Measurements from ENCODE around the gene FAM149B1. TPM values are rescaled to one million over a fixed set of nuclear protein-coding genes. Genes with fewer than 3 reads are reported as not detected.

The FAM149B1 gene
- total RNA-seq, 1 experiment from 2014 or later: 17.5 TPM

DNA sequence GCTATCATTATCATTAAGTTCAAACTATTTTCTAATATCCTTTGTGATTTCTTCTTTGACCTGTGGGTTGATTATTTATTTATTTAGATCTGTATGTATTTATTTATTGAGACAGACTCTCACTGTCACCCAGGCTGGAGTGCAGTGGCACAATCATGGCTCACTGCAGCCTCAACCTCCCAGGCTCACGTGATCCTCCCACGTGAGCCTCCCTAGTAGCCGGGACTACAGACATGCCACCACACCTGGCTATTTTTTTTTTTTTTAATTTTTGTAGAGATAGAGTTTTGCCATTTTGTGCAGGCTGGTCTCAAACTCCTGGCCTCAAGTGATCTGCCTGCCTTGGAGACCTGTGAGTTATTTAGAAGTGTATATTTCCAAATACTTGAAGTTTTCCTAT lies 113.2 kb downstream of the FAM149B1 start:
- intact Hi-C loops (cut with micrococcal nuclease): no loop called here
- Histone ChIP-seq H3K36me3 (ENCODE audit: control insufficient read depth in 1 of 2, insufficient read depth in 2 of 2, low read length in 2 of 2) (no peaks in the 10 kb centered on the region), H3K9me2 (ENCODE audit: insufficient read depth) (no peaks in the 10 kb centered on the region), H3K27me3 (ENCODE audit: insufficient read depth, low read length) (no peaks in the 10 kb centered on the region), H3K4me2 (ENCODE audit: low read length) (no peak overlapping the region), H3K9ac (ENCODE audit: low read length) (no peak overlapping the region), H4K20me1 (ENCODE audit: insufficient read depth) (no peaks in the 10 kb centered on the region), H3K9me3 (ENCODE audit: control insufficient read depth in 1 of 2, insufficient read depth in 1 of 2, low read depth in 1 of 2, low read length in 2 of 2) (no peaks in the 10 kb centered on the region), H3K4me1 (ENCODE audit: control insufficient read depth in 1 of 2, insufficient read depth in 2 of 2, low read length in 2 of 2) (no peaks in the 10 kb centered on the region), H3K4me3 (replicated peaks in 1 of 2; ENCODE audit: low read depth in 1 of 2, low read length in 2 of 2) (no peak overlapping the region), H3K79me2 (ENCODE audit: insufficient read depth, low read length) (no peaks in the 10 kb centered on the region), H3K27ac (ENCODE audit: low read depth, low read length) (no peak overlapping the region), H2AFZ (ENCODE audit: low read depth, low read length, poor library complexity, severe bottlenecking) (no peak overlapping the region)
- no peak for ATAC-seq
- DNase-seq (ENCODE audit: low read depth, low spot score): no peak
- CTCF ChIA-PET: no interaction called here
- POLR2A ChIA-PET: no interaction called here
- BruUV-seq (replicated peaks): no TSS peak
- no peak for TF ChIP-seq CBX3 (IDR thresholded peaks at IDR 0.05; ENCODE audit: low read depth)
- TF ChIP-seq ELF1 (IDR thresholded peaks at IDR 0.05; ENCODE audit: borderline replicate concordance, low read depth): no peak
- no peak for TF ChIP-seq EZH2phosphoT487 (IDR thresholded peaks at IDR 0.05; ENCODE audit: borderline replicate concordance)
- no peak for TF ChIP-seq YY1 (IDR thresholded peaks at IDR 0.05; ENCODE audit: extremely low read depth, insufficient replicate concordance, low read depth, low read length)
- no peak for TF ChIP-seq FOSL1 (IDR thresholded peaks at IDR 0.05; ENCODE audit: low read depth)
- TF ChIP-seq POLR2AphosphoS5 (IDR thresholded peaks at IDR 0.05; ENCODE audit: low read depth, low read length): no peak
- RAD21 ChIA-PET (ENCODE audit: low non-redundant PET in 1 of 2, low total read pairs in 2 of 2, uncharacterized antibody in 2 of 2, unreplicated experiment in 2 of 2): no interaction called here

DNA sequence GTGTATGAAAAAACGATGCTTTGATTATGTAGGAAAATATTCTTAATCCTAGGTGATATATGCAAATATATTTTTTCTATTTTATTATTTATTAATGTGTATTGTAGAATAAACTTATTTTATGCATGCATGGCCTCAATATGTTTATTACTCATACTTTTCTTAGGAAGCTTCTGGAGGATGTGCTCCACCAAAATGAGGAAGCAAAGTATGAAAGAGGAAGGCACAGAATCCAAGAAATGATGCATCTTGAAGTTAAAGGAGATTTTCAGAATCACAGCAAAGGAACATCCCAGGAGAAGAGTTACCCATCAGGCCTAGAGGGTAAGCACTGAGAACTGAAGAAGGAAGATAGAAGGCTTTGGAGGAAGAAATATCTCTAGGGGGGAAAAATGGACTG lies 119.5 kb downstream of the FAM149B1 start:
- Histone ChIP-seq H4K20me1 (ENCODE audit: insufficient read depth) (no peaks in the 10 kb centered on the region), H3K4me2 (ENCODE audit: low read length) (no peak overlapping the region), H3K79me2 (ENCODE audit: insufficient read depth, low read length) (no peaks in the 10 kb centered on the region), H2AFZ (ENCODE audit: low read depth, low read length, poor library complexity, severe bottlenecking) (no peak overlapping the region), H3K4me3 (replicated peaks in 1 of 2; ENCODE audit: low read depth in 1 of 2, low read length in 2 of 2) (no peak overlapping the region), H3K36me3 (ENCODE audit: control insufficient read depth in 1 of 2, insufficient read depth in 2 of 2, low read length in 2 of 2) (0 out of 4 replicates have a peak, but pooled peaks cover 0 to 5% of the 10 kb centered on the region in 2 experiments), H3K9me2 (ENCODE audit: insufficient read depth) (no peaks in the 10 kb centered on the region), H3K4me1 (ENCODE audit: control insufficient read depth in 1 of 2, insufficient read depth in 2 of 2, low read length in 2 of 2) (no peaks in the 10 kb centered on the region), H3K27ac (ENCODE audit: low read depth, low read length) (no peak overlapping the region), H3K9ac (ENCODE audit: low read length) (no peak overlapping the region), H3K9me3 (ENCODE audit: control insufficient read depth in 1 of 2, insufficient read depth in 1 of 2, low read depth in 1 of 2, low read length in 2 of 2) (no peaks in the 10 kb centered on the region), H3K27me3 (ENCODE audit: insufficient read depth, low read length) (no peaks in the 10 kb centered on the region)
- TF ChIP-seq REST (IDR thresholded peaks at IDR 0.05; ENCODE audit: low read depth) (no peak), ATF3 (IDR thresholded peaks at IDR 0.05) (no peak), EZH2phosphoT487 (IDR thresholded peaks at IDR 0.05; ENCODE audit: borderline replicate concordance) (no peak), EZH2 (IDR thresholded peaks at IDR 0.05) (no peak), FOSL1 (IDR thresholded peaks at IDR 0.05; ENCODE audit: low read depth) (no peak), CEBPB (IDR thresholded peaks at IDR 0.05; ENCODE audit: low read depth) (no peak), ZNF274 (IDR thresholded peaks at IDR 0.05; ENCODE audit: low read depth, low read length) (no peak), RAD21 (IDR thresholded peaks at IDR 0.05; ENCODE audit: low read depth) (no peak), CBX3 (IDR thresholded peaks at IDR 0.05; ENCODE audit: low read depth) (no peak), YY1 (IDR thresholded peaks at IDR 0.05; ENCODE audit: extremely low read depth, insufficient replicate concordance, low read depth, low read length) (no peak), TCF7L2 (IDR thresholded peaks at IDR 0.05; ENCODE audit: borderline replicate concordance, extremely low read depth, insufficient read depth, insufficient read length) (no peak)
- ATAC-seq (no peak), DNase-seq (ENCODE audit: low read depth, low spot score) (no peak)
- CTCF ChIA-PET: no interaction called here
- POLR2A ChIA-PET: no interaction called here
- intact Hi-C loops (cut with micrococcal nuclease): no loop called here
- BruUV-seq (replicated peaks): no TSS peak
- RAD21 ChIA-PET (ENCODE audit: low non-redundant PET in 1 of 2, low total read pairs in 2 of 2, uncharacterized antibody in 2 of 2, unreplicated experiment in 2 of 2): no interaction called here

Measured in HCT116 (cell line).